ENCODE results near the gene FZD4.
"Not testable (repeated sequence)": the region's sequence is repeated elsewhere in the genome, so short reads cannot be mapped to it uniquely, and the experiment has no call there.

Gene FZD4

DNA sequence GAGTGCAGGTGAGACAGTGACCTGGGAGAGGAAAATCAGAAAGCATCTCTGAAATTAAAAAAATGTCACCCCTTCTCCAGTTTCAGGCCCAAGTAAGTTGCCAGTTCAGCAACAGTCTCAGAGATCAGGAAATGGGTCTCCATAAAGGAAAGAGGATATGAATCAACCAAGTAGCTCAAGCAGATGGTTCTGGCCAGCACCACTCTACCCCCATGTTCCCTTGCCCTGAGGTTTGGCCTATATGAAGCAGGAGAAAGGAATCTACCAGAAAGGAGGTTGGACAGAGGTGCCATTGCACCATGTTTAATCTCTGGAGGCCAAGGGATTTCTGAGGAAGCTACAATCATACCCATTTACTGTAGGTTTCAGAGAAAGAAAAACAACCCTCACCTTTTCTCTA is 7.7 kb downstream of the FZD4 start:
- H3K4me3 ChIP-seq (ENCODE audit: low read depth, low read length) = no peak overlapping the region
- TF ChIP-seq, protein P1, sequence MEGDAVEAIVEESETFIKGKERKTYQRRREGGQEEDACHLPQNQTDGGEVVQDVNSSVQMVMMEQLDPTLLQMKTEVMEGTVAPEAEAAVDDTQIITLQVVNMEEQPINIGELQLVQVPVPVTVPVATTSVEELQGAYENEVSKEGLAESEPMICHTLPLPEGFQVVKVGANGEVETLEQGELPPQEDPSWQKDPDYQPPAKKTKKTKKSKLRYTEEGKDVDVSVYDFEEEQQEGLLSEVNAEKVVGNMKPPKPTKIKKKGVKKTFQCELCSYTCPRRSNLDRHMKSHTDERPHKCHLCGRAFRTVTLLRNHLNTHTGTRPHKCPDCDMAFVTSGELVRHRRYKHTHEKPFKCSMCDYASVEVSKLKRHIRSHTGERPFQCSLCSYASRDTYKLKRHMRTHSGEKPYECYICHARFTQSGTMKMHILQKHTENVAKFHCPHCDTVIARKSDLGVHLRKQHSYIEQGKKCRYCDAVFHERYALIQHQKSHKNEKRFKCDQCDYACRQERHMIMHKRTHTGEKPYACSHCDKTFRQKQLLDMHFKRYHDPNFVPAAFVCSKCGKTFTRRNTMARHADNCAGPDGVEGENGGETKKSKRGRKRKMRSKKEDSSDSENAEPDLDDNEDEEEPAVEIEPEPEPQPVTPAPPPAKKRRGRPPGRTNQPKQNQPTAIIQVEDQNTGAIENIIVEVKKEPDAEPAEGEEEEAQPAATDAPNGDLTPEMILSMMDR (IDR thresholded peaks at IDR 0.05; ENCODE audit: low read depth, low read length) = no peak
- DNase-seq (ENCODE audit: low read depth, low spot score) = no peak
- in situ Hi-C loops (cut with HindIII; ENCODE audit: low sequenced_read_pairs) = no loop called here

DNA sequence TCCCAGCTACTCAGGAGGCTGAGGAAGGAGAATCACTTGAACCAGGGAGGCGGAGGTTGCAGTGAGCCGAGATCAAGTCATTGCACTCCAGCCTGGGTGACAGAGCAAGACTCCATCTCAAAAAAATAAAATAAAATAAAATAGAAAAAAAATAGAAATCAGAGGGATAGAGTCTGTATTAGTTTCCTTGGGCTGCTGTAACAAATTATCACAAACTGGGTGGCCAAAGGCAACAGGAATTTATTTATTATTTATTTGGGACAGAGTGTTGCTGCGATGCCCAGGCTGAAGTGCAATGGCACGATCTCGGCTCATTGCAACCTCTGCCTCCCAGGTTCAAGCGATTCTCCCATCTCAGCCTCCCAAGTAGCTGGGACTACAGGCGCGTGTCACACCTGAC is 11.7 kb downstream of the FZD4 start:
- H3K4me3 ChIP-seq (ENCODE audit: low read depth, low read length); DNase-seq (ENCODE audit: low read depth, low spot score); in situ Hi-C loops (cut with HindIII; ENCODE audit: low sequenced_read_pairs): not testable (repeated sequence)

DNA sequence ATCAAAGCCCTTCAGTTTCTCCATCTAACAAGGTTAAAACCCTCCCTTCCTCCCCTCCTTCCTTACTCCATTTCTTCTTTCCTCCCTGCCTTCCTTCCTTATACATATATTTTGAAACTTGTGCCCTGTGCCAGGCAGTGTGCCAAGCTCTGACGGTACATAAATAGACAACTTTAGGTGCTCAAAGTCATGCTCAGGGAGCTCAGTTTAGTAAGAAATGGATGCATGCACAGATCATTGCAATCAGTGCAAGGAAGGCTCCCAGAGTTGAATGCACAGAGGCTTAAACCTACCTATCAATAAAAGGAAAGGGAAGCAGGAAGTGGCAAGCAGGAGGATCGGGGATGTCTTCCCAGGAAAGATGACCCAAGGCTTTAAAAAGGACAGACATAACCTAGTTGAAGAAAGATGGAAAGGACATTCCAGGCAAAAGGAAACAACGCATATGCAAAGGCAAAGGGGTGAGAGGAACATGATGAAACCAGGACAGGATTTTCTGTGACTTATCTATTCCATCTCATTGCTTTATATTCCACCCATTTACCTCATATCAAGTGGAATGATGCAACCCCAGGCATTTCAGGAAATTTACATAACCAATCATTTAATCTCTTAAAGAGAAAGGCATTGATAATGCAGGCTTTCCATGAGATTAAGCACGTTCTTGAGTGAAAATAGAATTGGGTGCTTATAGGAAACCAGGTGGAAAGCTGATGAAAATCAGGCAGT is 13.2 kb downstream of the FZD4 start:
- DNase-seq (ENCODE audit: low read depth, low spot score) = no peak
- in situ Hi-C loops (cut with HindIII; ENCODE audit: low sequenced_read_pairs) = no loop called here
- H3K4me3 ChIP-seq (ENCODE audit: low read depth, low read length) = no peak overlapping the region
- TF ChIP-seq, protein P1 (IDR thresholded peaks at IDR 0.05; ENCODE audit: low read depth, low read length) = no peak

DNA sequence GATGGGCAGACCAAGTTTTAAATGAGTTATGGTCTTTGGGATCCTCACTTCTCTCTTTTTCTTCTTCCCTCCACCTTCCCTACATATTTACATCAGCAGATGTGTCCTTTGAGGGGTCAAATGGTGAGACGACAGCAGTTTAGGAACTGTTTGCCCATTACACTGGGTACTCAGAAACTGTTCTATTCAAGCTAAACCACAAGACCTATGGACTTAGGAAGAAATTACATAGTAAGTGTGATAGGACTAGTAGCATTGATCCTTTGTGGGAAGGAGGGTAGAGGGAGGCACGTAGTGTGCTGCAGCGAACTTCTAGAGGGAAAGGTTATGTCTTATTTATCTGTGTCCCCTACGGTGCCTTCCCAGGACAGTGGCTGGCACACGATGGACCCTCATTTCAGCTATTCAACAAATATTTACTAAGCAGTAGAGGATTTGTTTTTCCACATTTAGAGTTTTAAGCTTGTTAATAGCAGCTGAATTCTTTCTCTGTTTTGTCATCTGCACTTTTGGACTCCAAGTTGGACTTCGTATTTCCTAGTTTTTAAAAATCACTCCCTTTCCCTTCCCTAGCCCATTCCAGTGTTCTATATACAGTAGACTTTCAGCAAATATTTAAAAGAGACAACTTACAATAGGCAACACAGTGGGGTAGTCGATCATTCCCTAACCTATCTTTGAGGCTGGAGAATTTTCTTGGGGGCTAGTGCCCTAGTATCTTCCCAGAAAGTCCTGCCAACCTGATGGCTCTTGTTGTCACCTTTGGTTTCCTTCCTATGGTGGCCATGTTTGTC is 13.9 kb downstream of the FZD4 start:
- DNase-seq (ENCODE audit: low read depth, low spot score) = no peak
- TF ChIP-seq, protein P1 (IDR thresholded peaks at IDR 0.05; ENCODE audit: low read depth, low read length) = no peak
- in situ Hi-C loops (cut with HindIII; ENCODE audit: low sequenced_read_pairs) = no loop called here
- no peak overlapping the region for H3K4me3 ChIP-seq (ENCODE audit: low read depth, low read length)

DNA sequence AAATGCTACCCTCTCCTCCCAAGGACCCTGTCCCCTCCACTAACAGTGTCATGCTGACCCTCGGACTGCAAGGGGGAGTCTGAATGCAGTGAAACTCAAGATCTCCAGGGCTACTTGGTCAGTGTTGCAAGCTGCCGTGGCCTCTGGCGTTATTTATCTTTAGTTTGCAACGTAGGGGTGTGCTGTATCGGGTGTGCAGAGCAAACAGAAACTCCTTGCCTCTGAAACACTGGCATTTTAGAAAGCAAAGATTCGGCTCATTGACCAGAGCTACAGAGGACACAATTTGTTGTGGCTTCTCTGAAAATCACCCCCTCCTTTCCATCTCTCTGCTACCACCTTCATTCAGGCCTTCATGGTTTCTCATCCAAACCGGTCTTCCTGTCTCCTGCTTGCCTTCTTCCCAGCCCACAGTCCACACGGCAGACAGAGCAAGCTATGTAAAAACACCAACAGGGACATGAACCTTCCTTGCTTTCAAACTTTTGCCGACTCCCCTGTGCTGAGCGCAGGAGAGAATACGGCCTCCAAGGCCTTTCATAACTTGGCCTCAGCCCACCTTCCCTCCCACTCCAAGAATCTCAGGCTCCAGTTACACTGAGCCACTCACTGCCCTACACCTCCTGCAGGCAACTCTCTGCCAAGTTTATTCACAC is 14.9 kb downstream of the FZD4 start:
- TF ChIP-seq, protein P1 (IDR thresholded peaks at IDR 0.05; ENCODE audit: low read depth, low read length) = no peak
- H3K4me3 ChIP-seq (ENCODE audit: low read depth, low read length) = no peak overlapping the region
- in situ Hi-C loops (cut with HindIII; ENCODE audit: low sequenced_read_pairs) = no loop called here
- DNase-seq (ENCODE audit: low read depth, low spot score) = peak; percentile 74

DNA sequence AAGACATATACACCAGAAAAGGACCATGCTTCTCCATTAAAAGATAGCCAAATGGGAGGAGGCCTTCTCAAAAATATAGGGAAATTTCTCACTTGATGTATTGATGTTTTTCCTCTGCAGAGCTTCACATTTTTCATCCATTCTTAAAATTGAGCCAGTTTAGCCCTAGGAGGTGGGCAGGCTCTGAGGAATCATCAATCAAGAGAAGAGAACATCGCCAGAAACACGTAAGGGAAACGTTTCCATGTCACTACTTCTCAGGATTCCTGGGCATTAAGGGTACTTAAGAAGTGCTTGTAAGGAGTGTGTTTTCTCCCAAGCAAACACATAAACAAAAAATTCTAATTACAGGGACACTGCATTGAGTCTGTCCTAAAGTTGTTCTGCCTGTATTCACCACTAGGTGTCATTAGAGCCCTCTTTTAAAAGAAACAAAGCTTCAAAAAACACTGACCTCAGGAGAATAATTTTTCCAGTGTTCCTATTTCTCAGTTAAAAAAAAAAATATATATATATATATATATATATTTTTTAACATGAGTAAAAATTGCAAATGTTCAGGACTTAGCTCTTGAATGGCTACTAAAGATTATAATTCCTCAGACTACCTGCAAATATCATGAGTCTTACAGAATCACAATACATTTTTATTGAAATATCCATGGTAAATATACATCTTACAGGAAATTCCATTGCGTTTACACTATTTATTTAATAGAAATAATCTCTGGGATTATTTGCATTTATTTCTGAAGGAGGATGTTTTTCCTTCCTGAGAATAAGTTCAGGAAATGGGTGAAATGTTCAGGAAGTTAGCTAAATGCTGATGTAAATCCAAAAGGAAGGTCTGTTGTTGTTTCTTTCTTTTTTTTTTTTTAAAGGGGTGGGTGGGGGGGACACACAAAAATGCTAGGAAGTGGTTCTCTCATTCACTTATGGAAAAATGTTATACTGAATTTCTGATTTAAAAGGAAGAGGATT is 16.0 kb downstream of the FZD4 start:
- peak; percentile 59 for DNase-seq (ENCODE audit: low read depth, low spot score)
- in situ Hi-C loops (cut with HindIII; ENCODE audit: low sequenced_read_pairs) = no loop called here
- no peak overlapping the region for H3K4me3 ChIP-seq (ENCODE audit: low read depth, low read length)
- TF ChIP-seq, protein P1 (IDR thresholded peaks at IDR 0.05; ENCODE audit: low read depth, low read length) = peak; percentile 61
